ENCODE measurements around the gene DUSP28. TPM values are rescaled to one million over a fixed set of nuclear protein-coding genes. Genes with fewer than 3 reads are reported as not detected.
A peak's percentile ranks its signal among the peaks of the same experiment; 100 is the strongest.

The DUSP28 gene
- total and polyA plus RNA-seq, 12 donors = 4.9 to 22.2 (median 8.5) TPM

- no peaks in the 10 kb centered on the region for H3K36me3 ChIP-seq (replicated peaks in 1 of 2)
- WGBS, 4 donors = 94 to 95% (median 95%) methylated on average over 7 to 13 of the region's 13 CpGs
- DNase-seq = peak in 1 of 7 donors; percentile 41
- H3K9me3 ChIP-seq (replicated peaks in 1 of 3) = peaks cover 0 to 22% (median 0%) of the 10 kb centered on the region in 3 donors
- no peak overlapping the region for H3K4me3 ChIP-seq
- H3K4me1 ChIP-seq (replicated peaks in 1 of 2) = no peaks in the 10 kb centered on the region
- no peak overlapping the region for H3K27ac ChIP-seq
- no peaks in the 10 kb centered on the region for H3K27me3 ChIP-seq
- TF ChIP-seq CTCF (IDR thresholded peaks at IDR 0.05) (no peak), POLR2A (IDR thresholded peaks at IDR 0.05) (no peak)
- intact Hi-C loops (cut with DNase I) = no loop called here
Observed at GRCh38 chr2:240528406-240529040, 31.6 kb upstream of the DUSP28 start.

- TF ChIP-seq POLR2A (IDR thresholded peaks at IDR 0.05) (no peak), CTCF (IDR thresholded peaks at IDR 0.05) (no peak)
- no peak overlapping the region for H3K27ac ChIP-seq
- no peaks in the 10 kb centered on the region for H3K36me3 ChIP-seq (replicated peaks in 1 of 2)
- intact Hi-C loops (cut with DNase I) = no loop called here
- DNase-seq = peak in 1 of 7 donors; percentile 42
- 95 to 97% (median 97%) methylated on average over 15 to 16 of the region's 16 CpGs for WGBS, 4 donors
- no peaks in the 10 kb centered on the region for H3K4me1 ChIP-seq (replicated peaks in 1 of 2)
- H3K4me3 ChIP-seq = no peak overlapping the region
- no peaks in the 10 kb centered on the region for H3K27me3 ChIP-seq
- peaks cover 0 to 22% (median 0%) of the 10 kb centered on the region in 3 donors for H3K9me3 ChIP-seq (replicated peaks in 1 of 3)
Observed at GRCh38 chr2:240529344-240529999, 30.7 kb upstream of the DUSP28 start.

GRCh38 chr2:240530181-240530580, 30.0 kb upstream of the DUSP28 start:
- intact Hi-C loops (cut with DNase I) = no loop called here
- no peak for TF ChIP-seq CTCF (IDR thresholded peaks at IDR 0.05)
- no peak for TF ChIP-seq POLR2A (IDR thresholded peaks at IDR 0.05)
- Histone ChIP-seq H3K27me3 (no peaks in the 10 kb centered on the region), H3K36me3 (replicated peaks in 1 of 2) (no peaks in the 10 kb centered on the region), H3K4me3 (no peak overlapping the region), H3K27ac (no peak overlapping the region), H3K4me1 (replicated peaks in 1 of 2) (no peaks in the 10 kb centered on the region), H3K9me3 (replicated peaks in 1 of 3) (peaks cover 0 to 22% (median 0%) of the 10 kb centered on the region in 3 donors)
- 88 to 95% (median 94%) methylated on average over 7 of the region's 7 CpGs for WGBS, 4 donors
- DNase-seq = peak in 2 of 7 donors; percentile 6 to 41

GRCh38 chr2:240531038-240531437, 29.1 kb upstream of the DUSP28 start:
- WGBS, 4 donors = 96 to 98% (median 97%) methylated on average over 5 of the region's 5 CpGs
- Histone ChIP-seq H3K36me3 (replicated peaks in 1 of 2) (no peaks in the 10 kb centered on the region), H3K4me1 (replicated peaks in 1 of 2) (no peaks in the 10 kb centered on the region), H3K4me3 (no peak overlapping the region), H3K9me3 (replicated peaks in 1 of 3) (peaks cover 0 to 22% (median 0%) of the 10 kb centered on the region in 3 donors), H3K27me3 (no peaks in the 10 kb centered on the region), H3K27ac (no peak overlapping the region)
- intact Hi-C loops (cut with DNase I) = no loop called here
- no peak for TF ChIP-seq CTCF (IDR thresholded peaks at IDR 0.05)
- TF ChIP-seq POLR2A (IDR thresholded peaks at IDR 0.05) = no peak
- peak in 1 of 7 donors; percentile 13 for DNase-seq
